ENCODE results near the gene ASTN2.

DNA sequence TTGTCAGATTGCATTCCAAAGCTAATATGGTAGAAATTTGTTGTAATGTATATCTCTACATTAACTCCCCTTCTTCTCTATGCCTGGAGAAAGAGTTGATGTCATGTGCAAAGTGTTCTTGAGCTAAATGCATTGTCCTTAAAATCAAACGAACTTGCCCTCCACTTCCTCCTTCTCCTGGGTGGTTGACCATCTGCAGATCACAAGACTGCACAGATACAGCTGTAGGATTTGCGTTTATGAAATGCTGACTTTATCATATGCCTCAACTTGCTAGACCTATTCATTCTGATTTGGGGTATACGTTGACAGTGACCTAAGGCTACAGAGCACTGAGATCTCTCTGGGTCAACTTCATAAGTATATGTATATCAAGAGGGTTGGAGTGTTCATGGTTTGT is 719.4 kb downstream of the ASTN2 start:
- TF ChIP-seq, protein P1, sequence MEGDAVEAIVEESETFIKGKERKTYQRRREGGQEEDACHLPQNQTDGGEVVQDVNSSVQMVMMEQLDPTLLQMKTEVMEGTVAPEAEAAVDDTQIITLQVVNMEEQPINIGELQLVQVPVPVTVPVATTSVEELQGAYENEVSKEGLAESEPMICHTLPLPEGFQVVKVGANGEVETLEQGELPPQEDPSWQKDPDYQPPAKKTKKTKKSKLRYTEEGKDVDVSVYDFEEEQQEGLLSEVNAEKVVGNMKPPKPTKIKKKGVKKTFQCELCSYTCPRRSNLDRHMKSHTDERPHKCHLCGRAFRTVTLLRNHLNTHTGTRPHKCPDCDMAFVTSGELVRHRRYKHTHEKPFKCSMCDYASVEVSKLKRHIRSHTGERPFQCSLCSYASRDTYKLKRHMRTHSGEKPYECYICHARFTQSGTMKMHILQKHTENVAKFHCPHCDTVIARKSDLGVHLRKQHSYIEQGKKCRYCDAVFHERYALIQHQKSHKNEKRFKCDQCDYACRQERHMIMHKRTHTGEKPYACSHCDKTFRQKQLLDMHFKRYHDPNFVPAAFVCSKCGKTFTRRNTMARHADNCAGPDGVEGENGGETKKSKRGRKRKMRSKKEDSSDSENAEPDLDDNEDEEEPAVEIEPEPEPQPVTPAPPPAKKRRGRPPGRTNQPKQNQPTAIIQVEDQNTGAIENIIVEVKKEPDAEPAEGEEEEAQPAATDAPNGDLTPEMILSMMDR (conservative IDR thresholded peaks at IDR 0.05): no peak
- no peak for TF ChIP-seq ZFX (IDR thresholded peaks at IDR 0.05)
